Measurements from ENCODE around the gene JHY.

DNA sequence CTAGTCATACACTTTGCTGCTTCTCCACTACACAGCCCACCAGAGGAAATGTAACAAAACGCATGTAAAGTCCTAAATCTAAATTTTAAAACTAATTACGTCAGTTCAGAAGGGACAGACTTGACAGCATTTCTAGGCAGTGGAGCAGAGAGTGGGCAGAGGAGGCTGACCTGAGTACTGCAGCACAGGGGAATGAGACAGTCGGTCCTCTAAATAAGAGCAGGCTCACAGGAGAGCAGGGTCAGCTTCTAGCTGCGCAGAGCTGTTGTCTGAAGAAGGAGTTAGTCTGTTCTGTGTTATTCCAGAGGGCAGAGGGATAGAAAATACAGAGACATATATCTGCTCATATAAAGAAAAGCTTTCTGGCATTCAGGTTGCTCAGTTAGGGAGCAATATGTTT lies 40.3 kb downstream of the JHY start:
- TF ChIP-seq, protein P1, sequence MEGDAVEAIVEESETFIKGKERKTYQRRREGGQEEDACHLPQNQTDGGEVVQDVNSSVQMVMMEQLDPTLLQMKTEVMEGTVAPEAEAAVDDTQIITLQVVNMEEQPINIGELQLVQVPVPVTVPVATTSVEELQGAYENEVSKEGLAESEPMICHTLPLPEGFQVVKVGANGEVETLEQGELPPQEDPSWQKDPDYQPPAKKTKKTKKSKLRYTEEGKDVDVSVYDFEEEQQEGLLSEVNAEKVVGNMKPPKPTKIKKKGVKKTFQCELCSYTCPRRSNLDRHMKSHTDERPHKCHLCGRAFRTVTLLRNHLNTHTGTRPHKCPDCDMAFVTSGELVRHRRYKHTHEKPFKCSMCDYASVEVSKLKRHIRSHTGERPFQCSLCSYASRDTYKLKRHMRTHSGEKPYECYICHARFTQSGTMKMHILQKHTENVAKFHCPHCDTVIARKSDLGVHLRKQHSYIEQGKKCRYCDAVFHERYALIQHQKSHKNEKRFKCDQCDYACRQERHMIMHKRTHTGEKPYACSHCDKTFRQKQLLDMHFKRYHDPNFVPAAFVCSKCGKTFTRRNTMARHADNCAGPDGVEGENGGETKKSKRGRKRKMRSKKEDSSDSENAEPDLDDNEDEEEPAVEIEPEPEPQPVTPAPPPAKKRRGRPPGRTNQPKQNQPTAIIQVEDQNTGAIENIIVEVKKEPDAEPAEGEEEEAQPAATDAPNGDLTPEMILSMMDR (IDR thresholded peaks at IDR 0.05), result no peak
- TF ChIP-seq POLR2AphosphoS5 (IDR thresholded peaks at IDR 0.05) (no peak), POLR2A (IDR thresholded peaks at IDR 0.05) (no peak), EP300 (IDR thresholded peaks at IDR 0.05) (no peak)

Measured in gastroesophageal sphincter (tissue), 3 donors.